Neuronal stem cell (in vitro differentiated cells): ENCODE data around the gene TNNT3.

ENCODE experiments used
- DNase-seq: peaks from one replicate; pipeline ENCODE4 v3.0.0-alpha.2; 2013; ENCODE audit warnings: low spot score
- H2AFZ ChIP-seq: one replicate; pipeline ENCODE4 v1.6.1; 2013; ENCODE audit warnings: mild to moderate bottlenecking, low read length, inconsistent platforms
- H2AK5ac ChIP-seq: 2 replicates; pipeline ENCODE4 v1.6.1; 2013; ENCODE audit warnings: low read depth, mild to moderate bottlenecking, inconsistent platforms, low read length, moderate library complexity, mixed read lengths
- H2BK120ac ChIP-seq: 2 replicates; pipeline ENCODE4 v1.6.1; 2013; ENCODE audit warnings: low read depth, mild to moderate bottlenecking, inconsistent platforms, low read length, moderate library complexity, mixed read lengths
- H2BK12ac ChIP-seq: one replicate; pipeline ENCODE4 v1.6.1; 2013; ENCODE audit warnings: low read length, inconsistent platforms
- H2BK15ac ChIP-seq: 2 replicates; pipeline ENCODE4 v1.6.1; 2013; ENCODE audit warnings: mild to moderate bottlenecking, low read length, inconsistent platforms, mixed read lengths
- H2BK5ac ChIP-seq: one replicate; pipeline ENCODE4 v1.6.1; 2013; ENCODE audit warnings: inconsistent platforms, mild to moderate bottlenecking, low read length, moderate library complexity
- H3K14ac ChIP-seq: one replicate; pipeline ENCODE4 v1.6.1; 2013; ENCODE audit warnings: low read length, inconsistent platforms
- H3K18ac ChIP-seq: 2 replicates; pipeline ENCODE4 v1.6.1; 2013; ENCODE audit warnings: low read length, inconsistent platforms
- H3K23ac ChIP-seq: 2 replicates; pipeline ENCODE4 v1.6.1; 2013; ENCODE audit warnings: low read depth, mild to moderate bottlenecking, mixed read lengths, low read length, inconsistent platforms; ENCODE audit not compliant: poor library complexity
- H3K27ac ChIP-seq: replicated peaks from 3 replicates; pipeline ENCODE4 v1.5.1; 2013; ENCODE audit warnings: low read length, inconsistent platforms
- H3K27me3 ChIP-seq, 3 experiments: 2 replicates each; pipeline ENCODE4 v1.6.1; 2013; ENCODE audit warnings: low read length in 3 of 3, mild to moderate bottlenecking in 2 of 3, inconsistent platforms in 1 of 3, low read depth in 1 of 3, mixed read lengths in 1 of 3, moderate library complexity in 1 of 3; ENCODE audit not compliant: control insufficient read depth in 3 of 3, insufficient read depth in 3 of 3
- H3K36me3 ChIP-seq, 2 donors: replicated peaks in 1 of 2; 2 replicates each; pipeline ENCODE4 v1.6.1; 2013; ENCODE audit warnings: low read length in 2 of 2; ENCODE audit not compliant: control insufficient read depth in 2 of 2, insufficient read depth in 2 of 2
- H3K4ac ChIP-seq: 2 replicates; pipeline ENCODE4 v1.6.1; 2013; ENCODE audit warnings: inconsistent platforms, mild to moderate bottlenecking, low read length, moderate library complexity
- H3K4me1 ChIP-seq, 2 donors: 1 replicate in 1 of 2; 2 replicates in 1 of 2; pipeline ENCODE4 v1.6.1; 2013; ENCODE audit warnings: low read length in 2 of 2, low read depth in 1 of 2; ENCODE audit not compliant: control insufficient read depth in 2 of 2, insufficient read depth in 1 of 2
- H3K4me2 ChIP-seq: one replicate; pipeline ENCODE4 v1.6.1; 2013; ENCODE audit warnings: mild to moderate bottlenecking, low read length, inconsistent platforms; ENCODE audit not compliant: insufficient read depth, poor library complexity, severe bottlenecking
- H3K4me3 ChIP-seq, 2 donors: 2 replicates each; pipeline ENCODE4 v1.5.1; 2013; ENCODE audit warnings: low read length in 2 of 2, mild to moderate bottlenecking in 2 of 2, inconsistent platforms in 1 of 2, moderate library complexity in 1 of 2
- H3K79me1 ChIP-seq: one replicate; pipeline ENCODE4 v1.6.1; 2013; ENCODE audit warnings: low read depth, mild to moderate bottlenecking, inconsistent platforms, low read length, moderate library complexity
- H3K9ac ChIP-seq: one replicate; pipeline ENCODE4 v1.6.1; 2013; ENCODE audit warnings: mild to moderate bottlenecking, low read depth, low read length, inconsistent platforms; ENCODE audit not compliant: poor library complexity
- H3K9me3 ChIP-seq, 2 donors: replicated peaks in 1 of 2; 2 replicates each; pipeline versions ENCODE3 to v1.6.1; 2013; ENCODE audit warnings: low read length in 2 of 2, mild to moderate bottlenecking in 2 of 2, inconsistent platforms in 1 of 2, low read depth in 1 of 2, mixed read lengths in 1 of 2, moderate library complexity in 1 of 2; ENCODE audit not compliant: control insufficient read depth in 2 of 2, insufficient read depth in 1 of 2
- H4K8ac ChIP-seq: one replicate; pipeline ENCODE4 v1.6.1; 2013; ENCODE audit warnings: low read depth, mild to moderate bottlenecking, inconsistent platforms, low read length, moderate library complexity
- H4K91ac ChIP-seq: one replicate; pipeline ENCODE4 v1.6.1; 2013; ENCODE audit warnings: low read length, low read depth, mild to moderate bottlenecking, inconsistent platforms; ENCODE audit not compliant: poor library complexity
- WGBS, 2 donors: extraction: QIAGEN DNeasy Blood & Tissue Kit; methylation state at CpG; one replicate each; pipeline ENCODE4 v1.1.7; 2013; ENCODE audit warnings: missing lambda C conversion rate in 2 of 2, mixed read lengths in 1 of 2; ENCODE audit not compliant: insufficient read length in 2 of 2, insufficient replicate concordance in 1 of 2; ENCODE audit errors: extremely low coverage in 2 of 2; 5-methylcytosine and 5-hydroxymethylcytosine counted together

The TNNT3 gene

DNA sequence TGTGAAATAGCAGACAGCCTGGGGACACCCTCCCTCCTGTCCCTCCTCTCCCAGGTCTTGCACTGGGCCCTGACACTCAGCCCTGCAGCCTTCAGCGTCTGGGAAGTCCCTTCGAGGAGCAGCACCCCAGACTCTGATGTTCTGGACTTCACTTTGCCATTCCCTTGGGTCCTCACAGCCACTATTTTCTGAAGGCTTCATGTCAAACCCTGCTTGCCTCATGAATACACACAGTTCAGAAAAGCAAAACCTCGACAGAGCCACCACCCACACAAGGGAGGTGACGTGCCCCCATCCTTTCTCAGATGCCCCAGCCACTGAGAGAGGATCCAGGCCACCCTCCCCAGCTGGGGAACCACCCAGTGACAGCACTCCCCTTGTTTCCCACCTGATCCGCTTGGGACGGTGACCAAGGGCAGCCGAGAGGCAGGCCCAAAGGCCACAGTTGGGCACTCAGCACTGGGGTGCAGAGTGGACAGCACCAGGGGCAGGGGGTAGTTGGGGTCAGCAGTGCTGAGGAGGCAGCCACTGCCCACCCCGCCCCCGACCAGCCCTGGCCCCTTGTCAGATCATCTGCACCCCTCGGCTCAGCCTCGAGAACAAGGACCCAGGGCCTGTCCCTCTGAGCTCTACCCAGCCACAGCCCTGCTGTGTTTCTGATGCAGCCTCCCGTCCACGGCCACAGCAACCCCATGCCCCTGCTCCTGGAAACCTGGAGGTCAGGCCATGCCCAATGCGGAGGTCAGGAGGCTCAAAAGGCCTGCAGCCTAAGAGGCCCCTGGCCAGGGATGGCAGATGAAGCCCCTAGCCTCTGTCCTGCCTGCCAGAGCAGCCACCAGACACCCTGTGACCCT is 3.1 kb upstream of the TNNT3 start:
- Histone ChIP-seq H3K9ac (no peak overlapping the region), H2BK5ac (no peak overlapping the region), H3K14ac (no peak overlapping the region), H2AFZ (no peak overlapping the region), H3K4ac (peak overlapping the region; percentile 27), H2BK15ac (peak overlapping the region; percentile 97), H3K18ac (peak overlapping the region; percentile 48), H3K4me1 (peaks cover 0 to 2% of the 10 kb centered on the region in 2 donors), H3K9me3 (no peaks in the 10 kb centered on the region), H3K27me3 (peaks cover 0 to 3% (median 0%) of the 10 kb centered on the region in 3 experiments), H4K8ac (peak overlapping the region; percentile 43), H3K27ac (no peak overlapping the region), H3K79me1 (no peaks in the 10 kb centered on the region), H2AK5ac (peak overlapping the region; percentile 36), H4K91ac (no peak overlapping the region), H3K36me3 (no peaks in the 10 kb centered on the region), H3K4me2 (no peak overlapping the region), H3K4me3 (no peak overlapping the region), H2BK12ac (peak overlapping the region; percentile 98), H2BK120ac (no peak overlapping the region), H3K23ac (peak overlapping the region; percentile 31)
- no CpG with 5 or more reads among the region's 14 CpGs for WGBS, 2 donors
- no peak for DNase-seq

DNA sequence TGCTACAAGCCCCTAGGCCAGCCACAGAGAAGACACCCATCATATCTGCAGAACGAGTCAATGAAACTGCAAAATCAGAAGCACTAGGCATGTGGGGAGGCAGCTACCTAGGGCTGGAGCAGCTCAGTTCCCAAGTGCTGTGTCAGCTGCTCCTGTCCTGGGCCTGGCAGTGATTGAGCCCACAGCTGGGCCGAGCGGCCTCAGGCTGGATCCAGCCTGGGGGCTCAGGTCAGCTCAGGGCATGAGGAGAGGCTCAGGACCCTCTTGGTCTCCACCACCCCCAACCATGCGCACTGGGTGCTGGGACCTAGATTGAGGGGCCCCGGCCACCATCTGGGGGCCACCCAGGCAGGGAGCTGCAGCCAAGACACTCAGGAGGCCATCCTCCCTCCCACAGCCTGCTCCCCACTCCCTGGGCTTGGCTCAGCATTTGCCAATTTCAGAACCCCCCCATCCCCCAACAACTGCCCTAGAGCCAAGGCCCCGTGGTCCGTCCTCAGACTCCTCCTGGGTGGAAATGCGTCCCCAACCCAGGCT is 2.4 kb upstream of the TNNT3 start:
- H4K91ac ChIP-seq: no peak overlapping the region
- H2AK5ac ChIP-seq: peak overlapping the region; percentile 36
- H4K8ac ChIP-seq: peak overlapping the region; percentile 65
- H3K9me3 ChIP-seq: no peaks in the 10 kb centered on the region
- no peaks in the 10 kb centered on the region for H3K79me1 ChIP-seq
- no peak overlapping the region for H2BK5ac ChIP-seq
- H2BK12ac ChIP-seq: peak overlapping the region; percentile 14
- no peak overlapping the region for H3K18ac ChIP-seq
- DNase-seq: no peak
- H3K23ac ChIP-seq: no peak overlapping the region
- peaks cover 0 to 2% of the 10 kb centered on the region in 2 donors for H3K4me1 ChIP-seq
- WGBS, 2 donors: no CpG with 5 or more reads among the region's 8 CpGs
- H3K4ac ChIP-seq: peak overlapping the region; percentile 27
- H2AFZ ChIP-seq: no peak overlapping the region
- H3K36me3 ChIP-seq: no peaks in the 10 kb centered on the region
- no peak overlapping the region for H3K4me3 ChIP-seq
- no peak overlapping the region for H3K4me2 ChIP-seq
- H2BK120ac ChIP-seq: no peak overlapping the region
- peaks cover 0 to 6% (median 0%) of the 10 kb centered on the region in 3 experiments for H3K27me3 ChIP-seq
- H3K14ac ChIP-seq: no peak overlapping the region
- no peak overlapping the region for H3K27ac ChIP-seq
- peak overlapping the region; percentile 97 for H2BK15ac ChIP-seq
- H3K9ac ChIP-seq: no peak overlapping the region

DNA sequence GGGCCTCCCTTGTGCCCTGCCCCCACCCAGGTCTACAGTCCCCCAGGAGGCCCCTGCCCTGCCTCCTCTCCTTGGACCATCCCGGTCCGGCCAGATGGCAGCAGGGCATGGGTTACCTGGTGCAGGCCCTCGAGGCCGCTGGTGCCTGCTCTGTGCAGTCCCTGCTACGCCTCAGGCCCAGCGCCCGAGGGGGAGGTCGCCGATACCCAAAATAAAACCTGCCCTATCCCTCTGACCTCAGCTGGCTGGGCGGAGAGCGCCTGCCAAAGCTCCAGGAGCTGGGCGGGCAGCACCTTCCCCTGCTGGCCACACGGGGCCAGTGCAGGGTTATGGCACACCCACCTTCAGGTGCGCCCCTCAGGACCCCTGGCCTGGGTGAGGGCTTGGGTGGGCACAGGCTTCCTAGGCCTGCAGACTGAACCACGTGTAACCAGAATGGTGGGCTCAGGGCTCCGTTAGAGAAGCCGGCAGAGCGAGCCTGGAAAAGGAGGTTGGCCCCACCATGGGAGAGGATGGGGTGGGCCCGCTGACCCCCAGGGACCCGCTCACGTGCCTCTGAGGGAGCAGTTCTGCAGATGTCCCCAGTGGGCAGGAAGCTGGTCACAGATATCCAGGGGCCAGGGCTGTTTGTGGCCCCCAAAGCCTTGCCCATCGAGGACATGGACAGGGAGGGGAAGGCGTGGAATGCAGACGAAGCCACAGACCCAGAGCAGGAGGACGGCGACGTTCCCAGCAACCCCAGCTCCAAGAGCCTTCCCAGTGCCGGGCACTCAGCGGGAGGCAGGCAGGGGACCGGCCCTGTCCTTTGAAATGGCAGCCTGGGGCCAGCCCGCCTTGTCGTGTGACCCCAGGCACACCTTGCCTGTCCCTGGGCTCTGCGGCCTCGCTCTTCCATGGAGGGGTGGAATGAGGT is 1.7 kb upstream of the TNNT3 start:
- H2AFZ ChIP-seq: no peak overlapping the region
- H3K27ac ChIP-seq: no peak overlapping the region
- H3K27me3 ChIP-seq: peaks cover 0 to 6% (median 0%) of the 10 kb centered on the region in 3 experiments
- H4K91ac ChIP-seq: no peak overlapping the region
- H3K36me3 ChIP-seq: no peaks in the 10 kb centered on the region
- peak overlapping the region; percentile 65 for H4K8ac ChIP-seq
- no peaks in the 10 kb centered on the region for H3K79me1 ChIP-seq
- peak overlapping the region; percentile 44 for H2BK5ac ChIP-seq
- no CpG with 5 or more reads among the region's 34 CpGs for WGBS, 2 donors
- peak overlapping the region; percentile 98 for H2AK5ac ChIP-seq
- peak overlapping the region; percentile 88 for H2BK15ac ChIP-seq
- H3K9me3 ChIP-seq: no peaks in the 10 kb centered on the region
- H3K4me2 ChIP-seq: no peak overlapping the region
- DNase-seq: no peak
- H3K18ac ChIP-seq: peak overlapping the region; percentile 83
- H3K4ac ChIP-seq: peak overlapping the region; percentile 56
- H2BK12ac ChIP-seq: peak overlapping the region; percentile 97
- H2BK120ac ChIP-seq: peak overlapping the region; percentile 74
- peak overlapping the region; percentile 40 for H3K9ac ChIP-seq
- peaks cover 1 to 2% of the 10 kb centered on the region in 2 donors for H3K4me1 ChIP-seq
- H3K14ac ChIP-seq: peak overlapping the region; percentile 91
- H3K4me3 ChIP-seq: no peak overlapping the region
- H3K23ac ChIP-seq: peak overlapping the region; percentile 19
